ENCODE measurements around the gene MSANTD1. TPM values are rescaled to one million over a fixed set of nuclear protein-coding genes. Genes with fewer than 3 reads are reported as not detected.

Gene MSANTD1
- total RNA-seq, 4 donors from 2014 or later: 0.68 to 1.3 (median 0.80) TPM; not detected in 1

DNA sequence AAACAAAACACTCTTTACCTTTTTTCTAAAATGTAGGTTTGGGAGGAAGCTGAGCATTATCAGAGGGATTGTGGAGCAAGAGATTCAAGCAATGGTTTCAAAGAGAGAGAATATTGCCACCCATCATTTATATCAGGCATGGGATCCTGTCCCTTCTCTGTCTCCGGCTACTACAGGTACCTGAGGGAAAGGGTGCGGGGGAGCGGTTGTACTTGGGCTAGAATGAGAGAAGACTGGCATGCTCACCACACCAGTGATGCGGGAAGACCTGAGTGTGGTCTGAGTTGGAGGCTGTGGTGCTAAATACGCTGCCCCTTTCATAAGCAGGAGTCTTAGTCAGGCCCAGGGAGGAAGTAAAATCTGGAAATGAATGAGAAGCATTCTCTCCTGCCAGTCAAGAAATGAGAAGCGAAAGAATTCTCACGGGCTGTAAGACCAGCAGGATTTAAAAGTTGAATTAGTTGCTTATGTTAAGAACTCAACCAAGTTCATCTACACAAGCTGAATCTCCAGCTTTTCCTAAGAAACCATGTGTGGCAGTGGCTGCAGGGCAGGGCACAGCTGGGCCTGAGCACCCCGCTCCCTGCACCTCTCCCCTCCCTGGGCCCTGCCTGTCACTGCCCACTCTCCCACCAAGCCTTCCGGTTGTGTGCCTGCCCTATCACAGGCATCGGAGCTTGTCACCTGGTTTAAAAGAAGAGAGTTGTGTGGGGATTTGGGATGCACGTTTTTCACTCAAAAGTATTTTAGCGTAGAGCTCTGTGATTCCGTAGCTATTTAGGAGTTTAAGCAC is 24.8 kb upstream of the MSANTD1 start:
- Histone ChIP-seq H3K4me1 (no peaks in the 10 kb centered on the region), H3K9me3 (no peaks in the 10 kb centered on the region), H3K27ac (no peak overlapping the region), H3K4me3 (no peak overlapping the region), H3K27me3 (no peaks in the 10 kb centered on the region), H3K36me3 (peaks cover 0 to 48% (median 14%) of the 10 kb centered on the region in 4 donors)
- in situ Hi-C loops (cut with MboI; ENCODE audit: low pct_ligation_motif_present in 1 of 4, low pct_unique_long_range_greater_than_20kb in 1 of 4, low sequenced_read_pairs in 3 of 4) (loop anchor here in 1 of 4 donors (25.0 kb wide), 1 partner anchor 213 kb away; the partner anchor contains the start of gene HGFAC), intact Hi-C loops (cut with DNase I; ENCODE audit: low total_unique reads) (no loop called here)
- 89 to 100% methylated on average over 7 to 13 of the region's 13 CpGs for WGBS, 2 donors (ENCODE audit: low coverage in 1 of 2)
- TF ChIP-seq POLR2A (IDR thresholded peaks at IDR 0.05) (no peak), POLR2AphosphoS5 (IDR thresholded peaks at IDR 0.05) (no peak), EP300 (IDR thresholded peaks at IDR 0.05; ENCODE audit: low read depth) (no peak)
- TF ChIP-seq, protein P1, sequence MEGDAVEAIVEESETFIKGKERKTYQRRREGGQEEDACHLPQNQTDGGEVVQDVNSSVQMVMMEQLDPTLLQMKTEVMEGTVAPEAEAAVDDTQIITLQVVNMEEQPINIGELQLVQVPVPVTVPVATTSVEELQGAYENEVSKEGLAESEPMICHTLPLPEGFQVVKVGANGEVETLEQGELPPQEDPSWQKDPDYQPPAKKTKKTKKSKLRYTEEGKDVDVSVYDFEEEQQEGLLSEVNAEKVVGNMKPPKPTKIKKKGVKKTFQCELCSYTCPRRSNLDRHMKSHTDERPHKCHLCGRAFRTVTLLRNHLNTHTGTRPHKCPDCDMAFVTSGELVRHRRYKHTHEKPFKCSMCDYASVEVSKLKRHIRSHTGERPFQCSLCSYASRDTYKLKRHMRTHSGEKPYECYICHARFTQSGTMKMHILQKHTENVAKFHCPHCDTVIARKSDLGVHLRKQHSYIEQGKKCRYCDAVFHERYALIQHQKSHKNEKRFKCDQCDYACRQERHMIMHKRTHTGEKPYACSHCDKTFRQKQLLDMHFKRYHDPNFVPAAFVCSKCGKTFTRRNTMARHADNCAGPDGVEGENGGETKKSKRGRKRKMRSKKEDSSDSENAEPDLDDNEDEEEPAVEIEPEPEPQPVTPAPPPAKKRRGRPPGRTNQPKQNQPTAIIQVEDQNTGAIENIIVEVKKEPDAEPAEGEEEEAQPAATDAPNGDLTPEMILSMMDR (IDR thresholded peaks at IDR 0.05): no peak
- no peak for DNase-seq

- Histone ChIP-seq H3K4me3 (no peak overlapping the region), H3K9me3 (no peaks in the 10 kb centered on the region), H3K27me3 (no peaks in the 10 kb centered on the region), H3K36me3 (peaks cover 0 to 51% (median 17%) of the 10 kb centered on the region in 4 donors), H3K27ac (no peak overlapping the region), H3K4me1 (no peaks in the 10 kb centered on the region)
- no peak for TF ChIP-seq POLR2A (IDR thresholded peaks at IDR 0.05)
- no peak for TF ChIP-seq POLR2AphosphoS5 (IDR thresholded peaks at IDR 0.05)
- TF ChIP-seq EP300 (IDR thresholded peaks at IDR 0.05; ENCODE audit: low read depth): no peak
- TF ChIP-seq, protein P1 (IDR thresholded peaks at IDR 0.05): no peak
- no peak for DNase-seq
- in situ Hi-C loops (cut with MboI; ENCODE audit: low pct_ligation_motif_present in 1 of 4, low pct_unique_long_range_greater_than_20kb in 1 of 4, low sequenced_read_pairs in 3 of 4): no loop called here
- 91 to 94% methylated on average over 6 to 22 of the region's 22 CpGs for WGBS, 2 donors (ENCODE audit: low coverage in 1 of 2)
- intact Hi-C loops (cut with DNase I; ENCODE audit: low total_unique reads): no loop called here
Measured at GRCh38 chr4:3225071-3225850, 23.7 kb upstream of the MSANTD1 start.

DNA sequence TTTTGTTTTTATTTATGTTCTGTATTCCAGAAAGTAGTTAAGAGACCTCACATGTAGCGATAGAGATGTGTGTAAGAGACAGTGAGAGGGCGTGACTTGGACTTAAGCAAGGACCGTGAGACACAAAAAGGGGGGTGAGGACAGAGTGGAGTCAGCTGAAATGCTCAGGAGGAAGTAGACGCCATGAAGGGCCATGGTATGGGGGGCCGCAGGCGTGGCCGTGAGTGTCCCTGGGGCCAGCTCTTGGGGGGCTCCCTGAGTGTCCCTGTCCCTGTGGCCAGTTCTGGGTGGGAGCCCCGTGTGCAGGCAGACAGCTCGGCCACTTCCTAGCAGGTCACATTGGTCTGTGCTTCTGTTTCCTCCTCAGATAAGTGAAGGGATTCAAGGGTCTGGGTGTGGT is 23.0 kb upstream of the MSANTD1 start:
- 60 to 82% methylated on average over 4 to 9 of the region's 9 CpGs for WGBS, 2 donors (ENCODE audit: low coverage in 1 of 2)
- H3K4me3 ChIP-seq: no peak overlapping the region
- no peaks in the 10 kb centered on the region for H3K9me3 ChIP-seq
- intact Hi-C loops (cut with DNase I; ENCODE audit: low total_unique reads) (no loop called here), in situ Hi-C loops (cut with MboI; ENCODE audit: low pct_ligation_motif_present in 1 of 4, low pct_unique_long_range_greater_than_20kb in 1 of 4, low sequenced_read_pairs in 3 of 4) (no loop called here)
- no peaks in the 10 kb centered on the region for H3K27me3 ChIP-seq
- peak overlapping the region; percentile 45 to 69 (median 50) for H3K27ac ChIP-seq
- peaks cover 0 to 49% (median 15%) of the 10 kb centered on the region in 4 donors for H3K36me3 ChIP-seq
- no peak for DNase-seq
- TF ChIP-seq, protein P1 (IDR thresholded peaks at IDR 0.05): no peak
- TF ChIP-seq EP300 (IDR thresholded peaks at IDR 0.05; ENCODE audit: low read depth) (no peak), POLR2A (IDR thresholded peaks at IDR 0.05) (no peak), POLR2AphosphoS5 (IDR thresholded peaks at IDR 0.05) (no peak)
- no peaks in the 10 kb centered on the region for H3K4me1 ChIP-seq

DNA sequence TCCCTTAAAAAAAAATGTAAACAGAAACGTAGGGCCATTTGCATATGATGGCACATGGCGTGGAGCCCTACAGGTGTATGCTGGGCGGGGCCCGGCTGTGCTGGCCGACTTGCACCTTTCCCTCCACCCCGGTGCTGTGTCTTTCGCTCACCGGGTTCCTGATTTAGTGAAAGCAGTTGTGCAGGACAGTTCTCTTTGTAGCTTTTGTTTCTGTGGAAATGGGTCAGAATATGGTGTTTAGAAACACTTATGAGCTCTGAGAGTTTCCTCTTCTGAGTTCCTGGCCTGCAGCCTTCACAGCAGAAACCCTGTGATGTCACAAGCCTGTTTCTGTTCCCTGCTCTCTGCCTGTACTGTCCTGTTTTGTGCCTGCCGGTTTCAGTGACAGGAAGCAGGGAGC is 22.5 kb upstream of the MSANTD1 start:
- peaks cover 0 to 49% (median 14%) of the 10 kb centered on the region in 4 donors for H3K36me3 ChIP-seq
- in situ Hi-C loops (cut with MboI; ENCODE audit: low pct_ligation_motif_present in 1 of 4, low pct_unique_long_range_greater_than_20kb in 1 of 4, low sequenced_read_pairs in 3 of 4): no loop called here
- intact Hi-C loops (cut with DNase I; ENCODE audit: low total_unique reads): no loop called here
- peak; percentile 28 for DNase-seq
- no peak overlapping the region for H3K4me3 ChIP-seq
- TF ChIP-seq, protein P1 (IDR thresholded peaks at IDR 0.05): no peak
- no peak for TF ChIP-seq EP300 (IDR thresholded peaks at IDR 0.05; ENCODE audit: low read depth)
- no peak for TF ChIP-seq POLR2AphosphoS5 (IDR thresholded peaks at IDR 0.05)
- WGBS, 2 donors (ENCODE audit: low coverage in 1 of 2): 37 to 44% methylated on average over 6 to 9 of the region's 9 CpGs
- H3K27ac ChIP-seq: peak overlapping the region; percentile 45 to 69 (median 50)
- H3K4me1 ChIP-seq: no peaks in the 10 kb centered on the region
- H3K9me3 ChIP-seq: no peaks in the 10 kb centered on the region
- H3K27me3 ChIP-seq: no peaks in the 10 kb centered on the region
